Urinary bladder (tissue), 4 donors: ENCODE results near the gene KCNA10. TPM values are rescaled to one million over a fixed set of nuclear protein-coding genes. Genes with fewer than 3 reads are reported as not detected.

ENCODE experiments used
- DNase-seq: peaks from one replicate; pipeline ENCODE4 v3.0.0-alpha.2; 2015; ENCODE audit errors: extremely low spot score
- H3K27ac ChIP-seq: one replicate; pipeline ENCODE4 v1.5.1; 2013; ENCODE audit warnings: low read depth, mild to moderate bottlenecking, moderate library complexity
- H3K36me3 ChIP-seq: one replicate; pipeline ENCODE4 v1.6.1; 2013; ENCODE audit warnings: mild to moderate bottlenecking, moderate library complexity; ENCODE audit not compliant: insufficient read depth
- H3K4me1 ChIP-seq: one replicate; pipeline ENCODE4 v1.6.1; 2013; ENCODE audit warnings: mild to moderate bottlenecking, moderate library complexity; ENCODE audit not compliant: insufficient read depth
- H3K4me3 ChIP-seq: one replicate; pipeline ENCODE4 v1.5.1; 2013; ENCODE audit warnings: low read depth, low read length
- WGBS: extraction: QIAGEN DNeasy Blood & Tissue Kit; methylation state at CpG from one replicate; pipeline ENCODE4 v1.1.7; 2013; 5-methylcytosine and 5-hydroxymethylcytosine counted together
- polyA plus RNA-seq: library from polyadenylated mRNA; stranded (reverse); fragments of 200-250 nt; gene quantifications from one replicate; pipeline ENCODE4 v1.2.3, GENCODE V29; 2013
- total RNA-seq: library from RNA; depleted of rRNA; stranded (reverse); fragments of >200 nt; gene quantifications from one replicate; pipeline ENCODE4 v1.2.3, GENCODE V29; 2014
- donor health status: healthy with polysubstance abuse.
- donor health status: healthy.

KCNA10 gene
- total and polyA plus RNA-seq, 2 donors, result not detected

DNA sequence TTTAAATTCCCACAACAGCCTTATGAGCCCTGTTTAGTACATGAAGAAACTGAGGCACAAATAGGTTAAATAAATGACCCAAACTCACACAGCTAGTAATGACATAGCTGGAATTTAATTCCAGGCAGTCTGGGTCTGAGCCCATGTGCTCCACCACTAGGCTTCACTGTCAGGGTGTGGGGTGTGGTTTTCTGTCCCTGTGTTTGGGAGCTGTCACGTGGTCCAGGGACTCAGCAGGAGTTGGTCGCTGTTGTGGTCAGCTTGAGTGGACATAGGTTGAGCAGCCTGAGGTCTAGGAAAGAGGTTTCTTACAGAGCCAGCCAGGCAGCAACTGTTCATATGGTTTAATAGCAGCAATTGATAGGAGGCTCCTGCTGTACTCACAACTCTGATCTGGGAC lies 28.0 kb upstream of the KCNA10 start:
- Histone ChIP-seq H3K36me3 (no peaks in the 10 kb centered on the region), H3K4me3 (no peak overlapping the region), H3K4me1 (no peaks in the 10 kb centered on the region), H3K27ac (no peak overlapping the region)
- DNase-seq, result no peak
- 59% methylated on average over 2 of the region's 2 CpGs for WGBS

DNA sequence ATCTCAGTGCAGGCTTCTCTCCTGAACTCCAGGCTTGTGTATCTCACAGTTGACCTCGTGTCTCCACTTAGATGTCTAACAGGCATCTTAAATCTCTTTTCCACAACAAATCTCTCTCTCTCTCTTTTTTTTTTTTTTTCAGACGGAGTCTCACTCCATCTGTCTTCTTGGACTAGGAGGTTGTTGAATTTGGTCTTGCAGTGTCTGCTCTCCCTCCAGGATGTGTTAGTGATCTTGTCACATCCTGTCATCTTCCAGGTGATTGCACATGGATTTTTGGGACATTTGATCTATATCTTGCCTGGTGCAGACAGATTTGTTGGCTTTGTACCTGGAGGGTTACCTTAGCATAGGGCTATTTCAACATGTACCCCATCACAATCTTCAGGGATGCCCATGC lies 26.5 kb upstream of the KCNA10 start:
- H3K4me3 ChIP-seq, result no peak overlapping the region
- H3K36me3 ChIP-seq, result no peaks in the 10 kb centered on the region
- no peak overlapping the region for H3K27ac ChIP-seq
- no peak for DNase-seq
- no peaks in the 10 kb centered on the region for H3K4me1 ChIP-seq
- 46% methylated on average over 2 of the region's 2 CpGs for WGBS

GRCh38 chr1:110544753-110545152 lies 25.8 kb upstream of the KCNA10 start:
- H3K4me3 ChIP-seq, result no peak overlapping the region
- H3K36me3 ChIP-seq, result no peaks in the 10 kb centered on the region
- no peaks in the 10 kb centered on the region for H3K4me1 ChIP-seq
- DNase-seq, result no peak
- 66% methylated on average over 3 of the region's 3 CpGs for WGBS
- H3K27ac ChIP-seq, result no peak overlapping the region

GRCh38 chr1:110542725-110543124 lies 23.8 kb upstream of the KCNA10 start:
- WGBS, result 56% methylated on average over 4 of the region's 4 CpGs

DNA sequence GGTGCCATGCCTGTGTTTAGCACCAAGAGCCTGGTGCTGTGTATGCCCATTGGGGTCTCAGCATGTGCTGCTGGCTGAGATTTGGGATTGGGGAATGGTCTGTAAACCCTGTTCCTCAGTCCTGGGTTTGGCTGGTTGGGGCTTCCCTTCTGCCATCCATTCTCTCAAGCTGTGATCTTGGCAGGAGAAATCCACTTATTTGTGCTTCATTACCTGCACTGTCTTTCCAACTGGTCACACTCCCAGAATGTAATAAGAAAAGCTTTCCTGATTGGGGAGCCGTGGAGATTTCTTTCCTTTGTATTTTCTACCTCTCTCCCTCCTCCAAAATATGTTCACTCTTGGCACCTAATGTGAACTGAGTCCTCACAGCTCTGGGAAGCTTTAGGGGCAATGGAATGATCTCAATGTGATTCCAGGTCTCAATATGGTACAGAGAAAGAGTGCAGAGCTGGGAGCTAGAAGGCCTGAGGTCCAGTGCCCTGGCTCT lies 23.0 kb upstream of the KCNA10 start:
- Histone ChIP-seq H3K36me3 (no peaks in the 10 kb centered on the region), H3K4me1 (no peaks in the 10 kb centered on the region), H3K4me3 (no peak overlapping the region), H3K27ac (no peak overlapping the region)
- DNase-seq, result no peak
- WGBS, result 0% methylated on average over 1 of the region's 1 CpG

More at GRCh38 chr1:110542725-110543124, 23.8 kb upstream of the KCNA10 start:
- Histone ChIP-seq H3K4me1 (no peaks in the 10 kb centered on the region), H3K4me3 (no peak overlapping the region), H3K36me3 (no peaks in the 10 kb centered on the region), H3K27ac (no peak overlapping the region)
- no peak for DNase-seq

DNA sequence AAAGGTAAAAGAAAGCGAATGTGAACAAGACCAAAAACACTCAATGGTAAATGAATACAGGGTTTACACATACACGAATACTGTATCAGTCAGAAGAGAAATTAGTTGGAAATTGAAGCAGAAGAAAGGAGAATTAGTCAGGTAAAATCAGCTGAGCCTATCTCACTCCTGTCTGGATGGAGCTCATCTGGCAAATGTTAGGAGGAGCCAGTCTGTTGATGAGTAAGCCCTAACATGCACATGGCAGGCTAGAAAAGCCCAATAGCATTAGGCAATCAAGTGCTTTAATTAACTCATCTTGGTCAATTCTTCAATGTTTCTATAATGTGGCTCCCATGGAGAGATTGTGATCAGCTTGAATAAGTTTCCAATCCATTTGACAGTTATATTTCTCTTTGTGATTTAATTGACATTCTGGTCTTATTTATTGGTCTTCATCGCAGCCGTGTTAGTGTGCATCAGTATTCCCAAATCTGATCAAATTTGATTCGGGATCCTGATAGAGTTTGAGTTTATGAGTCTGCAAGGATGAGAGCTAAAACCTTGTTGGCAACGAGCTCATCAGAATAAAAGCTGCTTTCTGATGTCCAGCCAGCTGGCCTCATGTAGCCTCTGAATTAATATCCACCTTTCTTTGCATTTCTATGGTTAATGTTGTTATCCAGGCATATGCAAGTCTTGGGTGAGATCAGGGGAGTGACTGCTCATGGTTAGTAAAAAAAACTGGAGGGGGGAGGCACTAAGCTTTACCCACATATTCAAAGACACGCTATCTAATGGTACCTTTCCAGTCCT lies 22.1 kb upstream of the KCNA10 start:
- H3K36me3 ChIP-seq, result no peaks in the 10 kb centered on the region
- no peaks in the 10 kb centered on the region for H3K4me1 ChIP-seq
- WGBS, result 49% methylated on average over 7 of the region's 7 CpGs
- no peak for DNase-seq
- no peak overlapping the region for H3K4me3 ChIP-seq
- H3K27ac ChIP-seq, result no peak overlapping the region

DNA sequence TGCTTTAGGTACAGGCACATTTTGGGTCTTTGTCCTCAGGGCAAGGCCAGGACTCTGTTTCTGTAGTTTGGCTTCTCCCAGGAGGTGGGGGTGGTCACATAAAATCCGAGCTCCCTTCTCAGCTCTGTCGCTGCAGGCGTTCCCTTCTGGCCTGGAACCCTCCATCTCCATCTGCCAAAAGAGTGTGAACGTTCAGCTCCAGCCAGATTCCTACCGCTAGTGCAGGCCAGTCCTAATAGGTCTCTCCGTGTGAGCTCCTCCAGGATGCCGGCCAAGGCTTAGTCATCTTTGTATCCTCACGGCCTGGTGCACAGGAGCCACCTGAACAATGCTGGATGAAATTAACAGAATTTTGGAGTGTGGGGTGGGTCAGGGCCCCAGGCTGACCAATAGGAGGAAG lies 19.9 kb upstream of the KCNA10 start:
- Histone ChIP-seq H3K36me3 (no peaks in the 10 kb centered on the region), H3K27ac (no peak overlapping the region), H3K4me1 (no peaks in the 10 kb centered on the region), H3K4me3 (no peak overlapping the region)
- DNase-seq, result no peak
- 45% methylated on average over 8 of the region's 8 CpGs for WGBS

DNA sequence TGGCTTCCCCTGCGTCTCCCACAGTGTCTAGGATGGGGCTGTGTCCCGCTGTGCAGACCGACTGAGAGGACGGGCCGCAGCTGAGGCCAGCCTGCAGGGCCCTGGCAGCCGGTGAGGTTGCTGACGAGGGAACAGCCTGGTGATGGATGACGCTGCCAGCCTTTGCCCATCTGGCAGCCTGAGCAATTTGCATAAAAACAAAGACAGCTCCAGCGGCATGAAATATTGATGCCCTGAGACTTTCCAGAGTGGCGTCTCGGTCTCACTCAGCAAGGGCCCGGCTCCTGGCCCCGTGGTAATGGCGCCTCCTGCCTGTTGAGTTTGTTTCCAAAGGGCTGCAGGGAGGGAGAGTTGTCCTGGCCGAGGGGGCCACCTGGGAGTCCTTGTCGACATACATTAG lies 19.1 kb upstream of the KCNA10 start:
- 71% methylated on average over 16 of the region's 16 CpGs for WGBS
- DNase-seq, result no peak
- Histone ChIP-seq H3K36me3 (no peaks in the 10 kb centered on the region), H3K27ac (no peak overlapping the region), H3K4me3 (no peak overlapping the region), H3K4me1 (no peaks in the 10 kb centered on the region)

DNA sequence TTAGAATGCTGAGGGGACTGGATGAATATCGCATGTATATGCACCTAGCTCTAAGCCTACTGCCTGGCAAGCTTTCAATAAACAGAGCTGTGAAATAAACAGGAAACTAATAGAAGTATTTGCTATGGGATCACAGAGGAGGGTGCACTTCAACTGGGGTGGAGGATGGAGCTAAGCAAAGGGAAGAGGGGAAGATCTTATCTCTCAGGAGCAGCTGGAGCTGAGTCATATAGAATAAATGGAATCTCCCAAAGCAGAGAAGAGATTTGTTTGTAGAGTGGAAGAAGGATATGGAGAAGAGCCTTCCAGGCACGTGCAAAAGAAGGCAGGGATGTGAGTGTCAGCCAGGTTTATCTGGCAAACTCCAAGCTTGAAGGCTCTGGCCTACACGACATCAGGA lies 17.0 kb upstream of the KCNA10 start:
- no peak overlapping the region for H3K4me3 ChIP-seq
- 26% methylated on average over 3 of the region's 3 CpGs for WGBS
- H3K27ac ChIP-seq, result no peak overlapping the region
- DNase-seq, result no peak
- no peaks in the 10 kb centered on the region for H3K4me1 ChIP-seq
- no peaks in the 10 kb centered on the region for H3K36me3 ChIP-seq

GRCh38 chr1:110533230-110533629 lies 14.3 kb upstream of the KCNA10 start:
- no peak for DNase-seq
- WGBS, result 59% methylated on average over 3 of the region's 3 CpGs
- Histone ChIP-seq H3K4me1 (no peaks in the 10 kb centered on the region), H3K36me3 (no peaks in the 10 kb centered on the region), H3K27ac (no peak overlapping the region), H3K4me3 (no peak overlapping the region)

DNA sequence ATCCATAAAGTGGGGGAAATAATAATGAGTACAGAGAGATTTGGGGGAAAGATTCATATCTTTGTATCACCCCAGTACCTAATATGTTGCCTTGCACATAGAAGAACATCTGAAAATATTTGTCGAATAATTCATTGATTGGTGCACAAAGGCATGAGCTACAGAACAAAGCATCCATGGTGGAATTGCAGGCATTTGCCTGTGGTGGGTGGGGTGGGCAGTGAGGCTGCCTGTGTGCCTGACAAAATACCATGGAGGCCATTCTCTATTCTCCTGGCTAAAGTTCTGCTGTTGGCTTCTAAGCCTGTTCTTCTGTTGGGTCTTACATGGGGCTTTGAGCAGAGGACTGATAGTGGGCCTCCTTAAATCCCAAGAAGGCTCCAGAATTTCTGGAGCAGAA lies 10.0 kb upstream of the KCNA10 start:
- Histone ChIP-seq H3K27ac (no peak overlapping the region), H3K36me3 (no peaks in the 10 kb centered on the region), H3K4me3 (no peak overlapping the region), H3K4me1 (no peaks in the 10 kb centered on the region)
- DNase-seq, result no peak
- WGBS, result 93% methylated on average over 1 of the region's 1 CpG

DNA sequence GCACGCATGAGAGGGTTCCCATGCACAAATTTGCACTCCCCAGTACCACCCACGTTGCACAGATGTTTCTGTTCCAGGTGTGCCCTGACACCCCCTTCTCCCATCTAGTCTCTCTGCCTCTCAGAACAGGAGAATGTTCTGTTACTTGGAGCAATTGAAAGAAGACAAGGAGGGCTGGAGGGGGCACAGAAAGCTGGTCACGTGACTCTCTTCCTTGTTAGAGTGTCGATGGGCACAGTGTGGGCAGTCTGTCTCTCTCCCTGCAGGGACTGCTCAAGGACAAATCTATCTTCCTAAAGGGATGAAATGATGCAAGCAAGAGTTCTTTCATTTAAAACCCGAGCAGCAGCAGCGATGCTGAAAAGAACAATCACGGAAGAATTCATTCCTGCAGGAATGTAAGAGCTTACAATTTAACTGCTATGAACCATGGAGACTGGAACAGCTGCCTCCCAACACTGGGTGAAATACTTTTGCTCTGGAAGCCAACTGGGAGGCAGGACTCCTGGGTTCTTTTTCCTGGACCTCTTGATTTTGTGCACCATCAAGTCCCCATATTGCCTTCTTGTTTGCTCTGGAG lies 7.3 kb upstream of the KCNA10 start:
- Histone ChIP-seq H3K4me3 (no peak overlapping the region), H3K4me1 (no peaks in the 10 kb centered on the region), H3K27ac (no peak overlapping the region), H3K36me3 (no peaks in the 10 kb centered on the region)
- WGBS, result 61% methylated on average over 7 of the region's 7 CpGs
- DNase-seq, result no peak

DNA sequence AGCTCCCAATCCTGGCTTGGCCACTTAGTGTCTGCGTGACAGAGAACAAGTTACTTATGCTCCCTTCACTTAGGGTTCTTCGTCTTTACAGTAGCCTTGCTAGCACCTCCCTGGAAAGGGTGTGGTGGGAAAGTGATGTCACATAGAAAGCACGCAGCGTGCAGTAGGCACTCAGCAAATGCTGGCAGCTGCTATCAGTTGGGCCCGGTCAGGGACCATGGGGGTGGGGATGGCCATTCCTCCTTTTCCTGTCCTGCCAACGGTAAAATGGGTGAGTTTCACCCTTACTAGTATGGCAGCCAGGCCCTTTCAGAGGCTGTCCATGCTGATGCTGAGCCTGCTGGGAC lies 6.2 kb upstream of the KCNA10 start:
- H3K4me1 ChIP-seq, result no peaks in the 10 kb centered on the region
- 64% methylated on average over 6 of the region's 6 CpGs for WGBS

More for the DNA sequence above, 6.2 kb upstream of the KCNA10 start:
- Histone ChIP-seq H3K27ac (no peak overlapping the region), H3K4me3 (no peak overlapping the region), H3K36me3 (no peaks in the 10 kb centered on the region)
- no peak for DNase-seq
